IMR-90 (cell line): ENCODE measurements around the gene ARHGAP21. TPM values are rescaled to one million over a fixed set of nuclear protein-coding genes. Genes with fewer than 3 reads are reported as not detected.
A peak's percentile ranks its signal among the peaks of the same experiment; 100 is the strongest.

Experiments
- ATAC-seq: fragments of 200-7000 bp; cut with Tn5 transposase; 2 replicates; pipeline ENCODE4 v1.9.1; 2020; ENCODE audit warnings: low read depth, mild to moderate bottlenecking, moderate library complexity
- BruUV-seq: library from RNA; stranded (reverse); fragments of 400-500 nt; replicated peaks from 2 replicates; lab custom pipeline; 2021; lab: Mats Ljungman, UMichigan
- CTCF ChIA-PET: fragments of 300-600 bp; formaldehyde crosslinking; extraction: SDS; loops from one replicate; lab custom pipeline; 2021; ENCODE audit warnings: antibody characterized with exemption; lab: Yijun Ruan, JAX
- POLR2A ChIA-PET: fragments of 300-600 bp; sonication (Branson Sonifier 250); formaldehyde crosslinking; loops from one replicate; lab custom pipeline; 2022; ENCODE audit warnings: antibody characterized with exemption; ENCODE audit not compliant: unreplicated experiment; lab: Charles Lee
- DNase-seq: peaks from one replicate; pipeline ENCODE4 v3.0.0; 2013
- H2AFZ ChIP-seq: replicated peaks from 2 replicates; pipeline ENCODE3; 2013; ENCODE audit warnings: low read length, mild to moderate bottlenecking; ENCODE audit not compliant: poor library complexity
- H2AK5ac ChIP-seq: 2 replicates; pipeline ENCODE4 v1.6.1; 2013; ENCODE audit warnings: low read depth, low read length, inconsistent platforms
- H2AK9ac ChIP-seq: replicated peaks from 2 replicates; pipeline ENCODE3; 2013; ENCODE audit warnings: mild to moderate bottlenecking, low read depth, low read length, moderate library complexity; ENCODE audit not compliant: poor library complexity
- H2BK120ac ChIP-seq: 2 replicates; pipeline ENCODE4 v1.6.1; 2013; ENCODE audit warnings: low read depth, low read length, inconsistent platforms
- H2BK15ac ChIP-seq: 3 replicates; pipeline ENCODE4 v1.6.1; 2013; ENCODE audit warnings: low read depth, low read length, inconsistent platforms
- H2BK20ac ChIP-seq: 2 replicates; pipeline ENCODE4 v1.6.1; 2013; ENCODE audit warnings: low read depth, mild to moderate bottlenecking, inconsistent platforms, low read length, moderate library complexity
- H2BK5ac ChIP-seq: 2 replicates; pipeline ENCODE4 v1.6.1; 2013; ENCODE audit warnings: mild to moderate bottlenecking, low read depth, low read length, inconsistent platforms; ENCODE audit not compliant: poor library complexity, severe bottlenecking
- H3K14ac ChIP-seq: replicated peaks from 2 replicates; pipeline ENCODE4 v1.6.1; 2013; ENCODE audit warnings: low read depth, low read length, inconsistent platforms
- H3K18ac ChIP-seq: 2 replicates; pipeline ENCODE4 v1.6.1; 2013; ENCODE audit warnings: low read depth, low read length, control low read depth
- H3K23ac ChIP-seq: 2 replicates; pipeline ENCODE4 v1.6.1; 2013; ENCODE audit warnings: low read depth, low read length, inconsistent platforms
- H3K27ac ChIP-seq: 2 replicates; pipeline ENCODE4 v1.5.1; 2013; ENCODE audit warnings: mild to moderate bottlenecking, control low read depth, low read length; ENCODE audit not compliant: insufficient read depth
- H3K27me3 ChIP-seq: 2 replicates; pipeline ENCODE4 v1.6.1; 2013; ENCODE audit warnings: low read length; ENCODE audit not compliant: control insufficient read depth, insufficient read depth
- H3K36me3 ChIP-seq: 2 replicates; pipeline ENCODE4 v1.6.1; 2013; ENCODE audit warnings: low read length, mixed read lengths; ENCODE audit not compliant: control insufficient read depth, insufficient read depth
- H3K4ac ChIP-seq: 2 replicates; pipeline ENCODE4 v1.6.1; 2013; ENCODE audit warnings: low read depth, low read length, inconsistent platforms
- H3K4me1 ChIP-seq: 2 replicates; pipeline ENCODE4 v1.6.1; 2013; ENCODE audit warnings: low read length, mixed read lengths; ENCODE audit not compliant: control insufficient read depth, insufficient read depth
- H3K4me2 ChIP-seq: 2 replicates; pipeline ENCODE4 v1.6.1; 2013; ENCODE audit warnings: low read depth, mild to moderate bottlenecking, control low read depth, low read length, moderate library complexity
- H3K4me3 ChIP-seq: 2 replicates; pipeline ENCODE4 v1.5.1; 2013; ENCODE audit warnings: low read depth, mild to moderate bottlenecking, control low read depth, low read length, moderate library complexity; ENCODE audit not compliant: insufficient read depth
- H3K56ac ChIP-seq: 2 replicates; pipeline ENCODE4 v1.6.1; 2013; ENCODE audit warnings: low read length, inconsistent platforms; ENCODE audit not compliant: insufficient read depth; ENCODE audit errors: extremely low read depth
- H3K79me1 ChIP-seq, 2 experiments: 2 replicates each; pipeline ENCODE4 v1.6.1; 2013; ENCODE audit warnings: low read length in 2 of 2, inconsistent platforms in 1 of 2, low read depth in 1 of 2
- H3K9ac ChIP-seq: 2 replicates; pipeline ENCODE4 v1.6.1; 2013; ENCODE audit warnings: low read depth, low read length, control low read depth
- H3K9me1 ChIP-seq: 2 replicates; pipeline ENCODE4 v1.6.1; 2013; ENCODE audit warnings: low read length, inconsistent platforms; ENCODE audit not compliant: insufficient read depth
- H3K9me3 ChIP-seq: 2 replicates; pipeline ENCODE4 v1.6.1; 2013; ENCODE audit warnings: low read length; ENCODE audit not compliant: control insufficient read depth, insufficient read depth
- H4K20me1 ChIP-seq: 2 replicates; pipeline ENCODE4 v1.6.1; 2013; ENCODE audit warnings: low read length, inconsistent platforms; ENCODE audit not compliant: insufficient read depth
- H4K5ac ChIP-seq: 2 replicates; pipeline ENCODE4 v1.6.1; 2013; ENCODE audit warnings: mild to moderate bottlenecking, low read depth, low read length, control low read depth
- H4K8ac ChIP-seq, 2 experiments: 2 replicates each; pipeline ENCODE4 v1.6.1; 2013; ENCODE audit warnings: low read depth in 2 of 2, low read length in 2 of 2, control low read depth in 1 of 2, inconsistent platforms in 1 of 2
- H4K91ac ChIP-seq: 2 replicates; pipeline ENCODE4 v1.6.1; 2013; ENCODE audit warnings: low read depth, low read length, inconsistent platforms; ENCODE audit not compliant: insufficient read depth
- CEBPB ChIP-seq: IDR thresholded peaks from 2 replicates; pipeline ENCODE4 v1.6.1; 2012; ENCODE audit warnings: low read depth, low read length, improper control_type of control experiment
- FOS ChIP-seq: fragments of 150-350 bp; IDR thresholded peaks from 2 replicates; pipeline ENCODE4 v1.6.1; 2016; ENCODE audit warnings: low read depth, low read length
- MAZ ChIP-seq: IDR thresholded peaks from 2 replicates; pipeline ENCODE4 v1.6.1; 2012; ENCODE audit warnings: low read depth, mild to moderate bottlenecking, low read length, improper control_type of control experiment, moderate library complexity, borderline replicate concordance
- NFE2L2 ChIP-seq: fragments of 150-350 bp; IDR thresholded peaks from 2 replicates; pipeline ENCODE4 v1.6.1; 2016; ENCODE audit warnings: low read depth, mild to moderate bottlenecking, low read length
- RAD21 ChIP-seq: IDR thresholded peaks from 2 replicates; pipeline ENCODE4 v1.6.1; 2012; ENCODE audit warnings: low read length, improper control_type of control experiment
- RCOR1 ChIP-seq: IDR thresholded peaks from 2 replicates; pipeline ENCODE4 v1.6.1; 2012; ENCODE audit warnings: mild to moderate bottlenecking, low read length, improper control_type of control experiment; ENCODE audit not compliant: insufficient replicate concordance
- WGBS, 2 experiments: methylation state at CpG; one replicate each; pipeline versions ENCODE4 v1.1.5 to v1.1.7; 2013; ENCODE audit warnings: missing lambda C conversion rate in 2 of 2; ENCODE audit not compliant: insufficient read length in 1 of 2; ENCODE audit errors: extremely low coverage in 2 of 2; 5-methylcytosine and 5-hydroxymethylcytosine counted together
- dilution Hi-C: fragments of 300-500 bp; cut with HindIII; formaldehyde crosslinking; loops from one replicate; pipeline ENCODE4 v1.14.3; 2018; ENCODE audit warnings: low sequenced_read_pairs; ENCODE audit not compliant: unreplicated experiment
- in situ Hi-C: fragments of 300-500 bp; cut with MboI; formaldehyde crosslinking; loops from 3 replicates; pipeline ENCODE4 v1.14.3; 2019; ENCODE audit warnings: low sequenced_read_pairs, inconsistent platforms, mixed read lengths
- intact Hi-C: fragments of 100-400 bp; cut with micrococcal nuclease; formaldehyde crosslinking; loops from 2 replicates; pipeline ENCODE4 v1.10.0; 2022
- polyA plus RNA-seq, 3 experiments: library from polyadenylated mRNA; depleted of rRNA; stranded (reverse); fragments of >200 nt; gene quantifications; 2 replicates each; pipeline ENCODE4 v1.2.3, GENCODE V29; 2012; ENCODE audit warnings: low replicate concordance in 1 of 3
- total RNA-seq: library from RNA; depleted of rRNA; stranded (reverse); fragments of >200 nt; gene quantifications from 2 replicates; pipeline ENCODE4 v1.2.3, GENCODE V29; 2012
- TF ChIP-seq, protein P1 (sequence below): fragments of 150-350 bp; IDR thresholded peaks from 2 replicates; pipeline ENCODE4 v1.6.1; 2017; ENCODE audit warnings: mild to moderate bottlenecking, antibody characterized with exemption, low read length, low read depth
- TF ChIP-seq, protein P2 (sequence below): conservative IDR thresholded peaks from 2 replicates; pipeline ENCODE4 v1.5.1; 2012; ENCODE audit warnings: mild to moderate bottlenecking, low read depth, low read length, improper control_type of control experiment

Gene ARHGAP21
- total and polyA plus RNA-seq, 2 of the 4 experiments (the other 2 are of a cell fraction) = 43.3 to 94.3 TPM

DNA sequence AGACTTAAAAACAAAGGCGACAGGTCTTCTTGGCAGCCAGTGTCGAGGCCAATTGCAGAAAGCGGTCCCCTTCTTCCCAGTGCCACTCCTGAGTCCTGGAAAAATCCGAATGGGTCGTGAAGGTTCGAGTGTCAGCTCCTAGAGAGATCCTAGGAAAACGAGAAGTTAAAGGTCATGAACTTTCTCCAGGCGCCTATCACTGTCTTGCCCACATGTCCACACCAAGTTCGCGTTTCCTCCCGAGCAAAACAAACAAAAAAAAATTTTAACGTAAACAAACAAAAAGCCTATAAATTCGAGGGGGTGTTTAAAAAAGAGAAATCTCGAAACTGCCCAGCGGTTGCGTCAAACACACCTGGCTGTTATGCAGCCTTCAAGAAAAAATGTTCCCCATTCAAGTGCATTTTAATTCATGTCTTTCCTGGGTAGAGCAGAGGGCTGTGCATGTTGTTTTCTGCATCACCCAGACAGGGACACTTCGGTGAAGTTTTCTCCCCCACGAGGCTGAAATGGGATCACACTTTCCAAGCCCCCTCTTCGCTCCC, 1.5 kb downstream of the ARHGAP21 start:
- peak overlapping the region; percentile 90 for H2AK9ac ChIP-seq

More for the DNA sequence above, 1.5 kb downstream of the ARHGAP21 start:
- Histone ChIP-seq H4K91ac (peak overlapping the region; percentile 72), H3K14ac (peak overlapping the region; percentile 76), H3K23ac (peak overlapping the region; percentile 92), H2BK20ac (peak overlapping the region; percentile 16; the same call in 1 of the 2 replicates), H3K9me3 (no peaks in the 10 kb centered on the region), H2BK120ac (peak overlapping the region; percentile 85), H3K9me1 (peaks cover 8% of the 10 kb centered on the region), H2BK5ac (peak overlapping the region; percentile 49), H3K9ac (peak overlapping the region; percentile 67), H4K8ac (peak overlapping the region; percentile 71 to 82; a peak in 3 of 4 replicates), H2AFZ (peak overlapping the region; percentile 91), H3K4ac (peak overlapping the region; percentile 89), H2BK15ac (no peak overlapping the region; the same call in 2 of the 3 replicates), H3K56ac (peak overlapping the region; percentile 63), H3K36me3 (peaks cover 6% of the 10 kb centered on the region), H4K5ac (peak overlapping the region; percentile 38; the same call in 1 of the 2 replicates), H4K20me1 (peaks cover 23% of the 10 kb centered on the region), H3K18ac (peak overlapping the region; percentile 63), H3K4me2 (peak overlapping the region; percentile 95), H3K79me1 (peaks cover 0 to 23% of the 10 kb centered on the region in 2 experiments; a peak in 2 of 4 replicates), H3K27ac (peak overlapping the region; percentile 49), H3K27me3 (no peaks in the 10 kb centered on the region), H3K4me1 (peaks cover 10% of the 10 kb centered on the region), H2AK5ac (peak overlapping the region; percentile 70), H3K4me3 (peak overlapping the region; percentile 58)
- no TSS peak for BruUV-seq
- ChIA-PET CTCF (interaction anchor here (0.7 kb wide), 1 partner anchor 36 kb away, joined by 3 read pairs; no protein-coding TSS in a partner anchor), POLR2A (no interaction called here)
- dilution Hi-C loops = no loop called here
- in situ Hi-C loops = loop anchor here (25.0 kb wide), 1 partner anchor 240 kb away; the partner anchor contains the start of gene PRTFDC1
- ATAC-seq (no peak), DNase-seq (peak; percentile 18)
- intact Hi-C loops = loop anchor here (2.0 kb wide), 1 partner anchor 237 kb away; no protein-coding TSS in a partner anchor
- TF ChIP-seq RAD21 = no peak
- no peak for TF ChIP-seq MAZ
- TF ChIP-seq CEBPB = no peak
- TF ChIP-seq, protein P1, sequence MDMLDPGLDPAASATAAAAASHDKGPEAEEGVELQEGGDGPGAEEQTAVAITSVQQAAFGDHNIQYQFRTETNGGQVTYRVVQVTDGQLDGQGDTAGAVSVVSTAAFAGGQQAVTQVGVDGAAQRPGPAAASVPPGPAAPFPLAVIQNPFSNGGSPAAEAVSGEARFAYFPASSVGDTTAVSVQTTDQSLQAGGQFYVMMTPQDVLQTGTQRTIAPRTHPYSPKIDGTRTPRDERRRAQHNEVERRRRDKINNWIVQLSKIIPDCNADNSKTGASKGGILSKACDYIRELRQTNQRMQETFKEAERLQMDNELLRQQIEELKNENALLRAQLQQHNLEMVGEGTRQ = no peak
- no peak for TF ChIP-seq FOS
- no peak for TF ChIP-seq RCOR1
- no peak for TF ChIP-seq NFE2L2
- TF ChIP-seq, protein P2, sequence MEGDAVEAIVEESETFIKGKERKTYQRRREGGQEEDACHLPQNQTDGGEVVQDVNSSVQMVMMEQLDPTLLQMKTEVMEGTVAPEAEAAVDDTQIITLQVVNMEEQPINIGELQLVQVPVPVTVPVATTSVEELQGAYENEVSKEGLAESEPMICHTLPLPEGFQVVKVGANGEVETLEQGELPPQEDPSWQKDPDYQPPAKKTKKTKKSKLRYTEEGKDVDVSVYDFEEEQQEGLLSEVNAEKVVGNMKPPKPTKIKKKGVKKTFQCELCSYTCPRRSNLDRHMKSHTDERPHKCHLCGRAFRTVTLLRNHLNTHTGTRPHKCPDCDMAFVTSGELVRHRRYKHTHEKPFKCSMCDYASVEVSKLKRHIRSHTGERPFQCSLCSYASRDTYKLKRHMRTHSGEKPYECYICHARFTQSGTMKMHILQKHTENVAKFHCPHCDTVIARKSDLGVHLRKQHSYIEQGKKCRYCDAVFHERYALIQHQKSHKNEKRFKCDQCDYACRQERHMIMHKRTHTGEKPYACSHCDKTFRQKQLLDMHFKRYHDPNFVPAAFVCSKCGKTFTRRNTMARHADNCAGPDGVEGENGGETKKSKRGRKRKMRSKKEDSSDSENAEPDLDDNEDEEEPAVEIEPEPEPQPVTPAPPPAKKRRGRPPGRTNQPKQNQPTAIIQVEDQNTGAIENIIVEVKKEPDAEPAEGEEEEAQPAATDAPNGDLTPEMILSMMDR = no peak
- no CpG with 5 or more reads among the region's 19 CpGs for WGBS, 2 experiments
